C4-2B (cell line): ENCODE measurements around the gene GHRHR.

Experiments used
- ZFX ChIP-seq: fragments of 450-650 bp; IDR thresholded peaks from 2 replicates; pipeline ENCODE4 v1.6.1; 2017
- TF ChIP-seq, protein P1 (sequence below): fragments of 450-650 bp; conservative IDR thresholded peaks from 2 replicates; pipeline ENCODE4 v1.5.1; 2017; ENCODE audit warnings: mild to moderate bottlenecking

- TF ChIP-seq, protein P1, sequence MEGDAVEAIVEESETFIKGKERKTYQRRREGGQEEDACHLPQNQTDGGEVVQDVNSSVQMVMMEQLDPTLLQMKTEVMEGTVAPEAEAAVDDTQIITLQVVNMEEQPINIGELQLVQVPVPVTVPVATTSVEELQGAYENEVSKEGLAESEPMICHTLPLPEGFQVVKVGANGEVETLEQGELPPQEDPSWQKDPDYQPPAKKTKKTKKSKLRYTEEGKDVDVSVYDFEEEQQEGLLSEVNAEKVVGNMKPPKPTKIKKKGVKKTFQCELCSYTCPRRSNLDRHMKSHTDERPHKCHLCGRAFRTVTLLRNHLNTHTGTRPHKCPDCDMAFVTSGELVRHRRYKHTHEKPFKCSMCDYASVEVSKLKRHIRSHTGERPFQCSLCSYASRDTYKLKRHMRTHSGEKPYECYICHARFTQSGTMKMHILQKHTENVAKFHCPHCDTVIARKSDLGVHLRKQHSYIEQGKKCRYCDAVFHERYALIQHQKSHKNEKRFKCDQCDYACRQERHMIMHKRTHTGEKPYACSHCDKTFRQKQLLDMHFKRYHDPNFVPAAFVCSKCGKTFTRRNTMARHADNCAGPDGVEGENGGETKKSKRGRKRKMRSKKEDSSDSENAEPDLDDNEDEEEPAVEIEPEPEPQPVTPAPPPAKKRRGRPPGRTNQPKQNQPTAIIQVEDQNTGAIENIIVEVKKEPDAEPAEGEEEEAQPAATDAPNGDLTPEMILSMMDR, result no peak
- no peak for TF ChIP-seq ZFX
These were observed 49.2 kb upstream of the GHRHR start for GRCh38 chr7:30914596-30914995.
